HG03575 (cell line): Measurements from ENCODE around the gene KIF7.

ENCODE experiments used
- ATAC-seq: cut with Tn5 transposase; IDR thresholded peaks from one replicate; pipeline ENCODE4 v1.9.1; 2021; ENCODE audit not compliant: unreplicated experiment, insufficient number of reproducible peaks, low FRiP score; ENCODE audit errors: extremely low read depth

The KIF7 gene

GRCh38 chr15:89652131-89652530 is 3.1 kb downstream of the KIF7 start:
- ATAC-seq = no peak

- no peak for ATAC-seq
Measured at GRCh38 chr15:89649716-89650115, 5.6 kb downstream of the KIF7 start.

- no peak for ATAC-seq
Measured at GRCh38 chr15:89649013-89649625, 6.1 kb downstream of the KIF7 start.

- ATAC-seq = no peak
Measured at GRCh38 chr15:89648106-89649012, 6.9 kb downstream of the KIF7 start.

- ATAC-seq = no peak
Measured at GRCh38 chr15:89647191-89647851, 7.9 kb downstream of the KIF7 start.

- no peak for ATAC-seq
Measured at GRCh38 chr15:89646416-89647141, 8.7 kb downstream of the KIF7 start.

GRCh38 chr15:89645680-89646079 is 9.6 kb downstream of the KIF7 start:
- ATAC-seq = no peak

- no peak for ATAC-seq
Measured at GRCh38 chr15:89642106-89642505, 13.2 kb downstream of the KIF7 start.

GRCh38 chr15:89641053-89641452 is 14.2 kb downstream of the KIF7 start:
- no peak for ATAC-seq

GRCh38 chr15:89640245-89640644 is 15.0 kb downstream of the KIF7 start:
- ATAC-seq = no peak

GRCh38 chr15:89633585-89633984 is 21.7 kb downstream of the KIF7 start:
- no peak for ATAC-seq

GRCh38 chr15:89632563-89633430 is 22.5 kb downstream of the KIF7 start:
- ATAC-seq = no peak

- no peak for ATAC-seq
Measured at GRCh38 chr15:89631902-89632264, 23.4 kb downstream of the KIF7 start.

GRCh38 chr15:89630974-89631901 is 24.0 kb downstream of the KIF7 start:
- ATAC-seq = no peak

GRCh38 chr15:89630260-89630659 is 25.0 kb downstream of the KIF7 start:
- ATAC-seq = no peak

GRCh38 chr15:89629829-89630228 is 25.4 kb downstream of the KIF7 start:
- ATAC-seq = no peak

GRCh38 chr15:89628806-89629715 is 26.2 kb downstream of the KIF7 start:
- no peak for ATAC-seq
